Stomach (tissue), 9 donors: ENCODE measurements around the gene ATG5. TPM values are rescaled to one million over a fixed set of nuclear protein-coding genes. Genes with fewer than 3 reads are reported as not detected.
"Not testable (repeated sequence)": the region's sequence is repeated elsewhere in the genome, so short reads cannot be mapped to it uniquely, and the experiment has no call there.

Source experiments
- DNase-seq, 2 donors: peaks; one replicate each; pipeline versions ENCODE4 v3.0.0 to v3.0.0-alpha.2; 2013 to 2019
- H3K27ac ChIP-seq, 5 donors: fragments of 200-600 bp in 4 of 5; sonication (generic) in 4 of 5; one replicate each; pipeline ENCODE4 v1.5.1; 2013 to 2019; ENCODE audit warnings: mild to moderate bottlenecking in 1 of 5, moderate library complexity in 1 of 5
- H3K27me3 ChIP-seq, 3 donors: fragments of 200-600 bp; sonication (generic); one replicate each; pipeline ENCODE4 v1.5.1; 2017 to 2019; ENCODE audit warnings: mixed run types in 1 of 3
- H3K36me3 ChIP-seq, 4 donors: fragments of 200-600 bp; sonication (generic); 1 replicate in 3 of 4; 2 replicates in 1 of 4; pipeline ENCODE4 v1.5.1; 2016 to 2019
- H3K4me1 ChIP-seq, 4 donors: fragments of 200-600 bp; sonication (generic); one replicate each; pipeline ENCODE4 v1.5.1; 2016 to 2019
- H3K4me3 ChIP-seq, 4 donors: fragments of 200-600 bp; sonication (generic) in 3 of 4; one replicate each; pipeline ENCODE4 v1.5.1; 2016 to 2019; ENCODE audit warnings: mild to moderate bottlenecking in 1 of 4
- H3K9me3 ChIP-seq, 4 donors: fragments of 200-600 bp; sonication (generic); one replicate each; pipeline ENCODE4 v1.5.1; 2016 to 2019
- CTCF ChIP-seq, 7 experiments: fragments of 450-650 bp in 4 of 7; fragments of 200-600 bp in 3 of 7; sonication (generic) in 3 of 7; IDR thresholded peaks; one replicate each; pipeline ENCODE4 v1.5.1; 2016 to 2019; ENCODE audit warnings: antibody characterized with exemption in 7 of 7, control low read depth in 2 of 7, mild to moderate bottlenecking in 1 of 7
- EP300 ChIP-seq: sonication (generic); formaldehyde crosslinking; IDR thresholded peaks from one replicate; pipeline ENCODE4 v1.6.1; 2017; ENCODE audit warnings: antibody characterized with exemption
- POLR2A ChIP-seq, 4 donors: fragments of 450-650 bp; IDR thresholded peaks; one replicate each; pipeline ENCODE4 v1.6.1; 2016; ENCODE audit warnings: antibody characterized with exemption in 4 of 4, control low read depth in 2 of 4, mild to moderate bottlenecking in 1 of 4, moderate library complexity in 1 of 4
- POLR2AphosphoS5 ChIP-seq, 3 donors: sonication (generic); formaldehyde crosslinking; IDR thresholded peaks; one replicate each; pipeline ENCODE4 v1.6.1; 2016; ENCODE audit warnings: antibody characterized with exemption in 3 of 3
- WGBS, 5 donors: extraction: QIAGEN DNeasy Blood & Tissue Kit in 3 of 5; methylation state at CpG; one replicate each; pipeline versions ENCODE4 v1.1.5 to v1.1.7; 2013 to 2018; 5-methylcytosine and 5-hydroxymethylcytosine counted together
- intact Hi-C: fragments of 100-400 bp; cut with DNase I; formaldehyde crosslinking; loops from one replicate; pipeline ENCODE4 v1.15.1; 2023; ENCODE audit warnings: low total_unique reads
- polyA plus RNA-seq, 3 donors: library from polyadenylated mRNA; stranded (reverse); fragments of 200-250 nt; gene quantifications; one replicate each; pipeline ENCODE4 v1.2.3, GENCODE V29; 2013
- total RNA-seq, 5 donors: library from RNA; depleted of rRNA; stranded (reverse); fragments of >200 nt; gene quantifications; one replicate each; pipeline versions ENCODE4 v1.1.0 to v1.2.3, GENCODE V29; 2014 to 2016
- donor health status: healthy with polysubstance abuse.
- donor health status: Bipolar disorder and iron deficiency.
- donor health status: healthy.

ATG5 gene
- total and polyA plus RNA-seq, 8 donors, result 12.8 to 89.4 (median 25.5) TPM

DNA sequence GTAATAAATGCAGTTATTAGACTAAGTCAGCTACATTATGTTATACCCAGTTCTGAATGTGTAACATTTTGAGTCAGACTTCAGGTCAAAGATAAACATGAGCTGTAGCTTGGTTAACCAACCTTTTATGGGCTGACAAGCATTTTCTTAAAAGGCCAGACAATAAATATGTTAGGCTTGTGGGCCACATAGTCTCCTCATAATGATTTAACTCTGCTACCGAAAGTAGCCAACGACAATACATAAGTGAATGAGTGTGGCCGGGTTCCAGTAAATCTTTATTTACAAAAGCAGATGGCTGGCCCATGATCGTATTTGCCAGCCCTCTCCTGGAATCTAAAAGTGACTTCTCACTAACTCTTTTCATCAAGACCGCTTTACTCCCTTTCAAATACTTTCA is 49.9 kb downstream of the ATG5 start:
- no peak for TF ChIP-seq POLR2AphosphoS5 (IDR thresholded peaks at IDR 0.05)
- TF ChIP-seq POLR2A (IDR thresholded peaks at IDR 0.05), result no peak
- TF ChIP-seq CTCF (IDR thresholded peaks at IDR 0.05), result no peak
- no peak for TF ChIP-seq EP300
- intact Hi-C loops, result no loop called here
- H3K27ac ChIP-seq, result no peak overlapping the region

GRCh38 chr6:106273087-106273486 is 52.5 kb downstream of the ATG5 start:
- 60 to 71% (median 70%) methylated on average over 1 of the region's 1 CpG for WGBS, 5 donors
- TF ChIP-seq POLR2AphosphoS5 (IDR thresholded peaks at IDR 0.05) (no peak), EP300 (no peak), CTCF (IDR thresholded peaks at IDR 0.05) (no peak), POLR2A (IDR thresholded peaks at IDR 0.05) (no peak)
- Histone ChIP-seq H3K36me3 (peaks cover 0 to 25% (median 11%) of the 10 kb centered on the region in 4 donors), H3K4me1 (peaks cover 0 to 40% (median 17%) of the 10 kb centered on the region in 4 donors), H3K4me3 (no peak overlapping the region), H3K27ac (no peak overlapping the region), H3K9me3 (no peaks in the 10 kb centered on the region), H3K27me3 (no peaks in the 10 kb centered on the region)
- intact Hi-C loops, result no loop called here
- no peak for DNase-seq

More for the DNA sequence above, 49.9 kb downstream of the ATG5 start:
- Histone ChIP-seq H3K27me3 (no peaks in the 10 kb centered on the region), H3K4me1 (peaks cover 0 to 35% (median 17%) of the 10 kb centered on the region in 4 donors), H3K9me3 (no peaks in the 10 kb centered on the region), H3K4me3 (no peak overlapping the region), H3K36me3 (peaks cover 0 to 22% (median 21%) of the 10 kb centered on the region in 4 donors)
- 68 to 77% (median 73%) methylated on average over 5 of the region's 5 CpGs for WGBS, 5 donors
- peak in 1 of 2 donors; percentile 4 for DNase-seq

GRCh38 chr6:106272287-106272686 is 53.3 kb downstream of the ATG5 start:
- intact Hi-C loops, result no loop called here
- peaks cover 0 to 19% (median 4%) of the 10 kb centered on the region in 4 donors for H3K36me3 ChIP-seq
- TF ChIP-seq POLR2AphosphoS5 (IDR thresholded peaks at IDR 0.05), result no peak
- TF ChIP-seq EP300, result no peak
- TF ChIP-seq CTCF (IDR thresholded peaks at IDR 0.05), result no peak
- TF ChIP-seq POLR2A (IDR thresholded peaks at IDR 0.05), result no peak
- WGBS, 5 donors, result 81 to 96% (median 95%) methylated on average over 4 of the region's 4 CpGs
- H3K4me3 ChIP-seq, result no peak overlapping the region
- H3K9me3 ChIP-seq, result peaks cover 0 to 5% (median 0%) of the 10 kb centered on the region in 4 donors
- no peaks in the 10 kb centered on the region for H3K27me3 ChIP-seq
- H3K4me1 ChIP-seq, result peaks cover 0 to 40% (median 17%) of the 10 kb centered on the region in 4 donors
- H3K27ac ChIP-seq, result no peak overlapping the region
- no peak for DNase-seq

- no peaks in the 10 kb centered on the region for H3K27me3 ChIP-seq
- peaks cover 0 to 18% (median 4%) of the 10 kb centered on the region in 4 donors for H3K36me3 ChIP-seq
- H3K4me1 ChIP-seq, result peaks cover 0 to 40% (median 17%) of the 10 kb centered on the region in 4 donors
- no peak overlapping the region for H3K4me3 ChIP-seq
- H3K27ac ChIP-seq, result no peak overlapping the region
- no peak for TF ChIP-seq POLR2AphosphoS5 (IDR thresholded peaks at IDR 0.05)
- no peak for TF ChIP-seq CTCF (IDR thresholded peaks at IDR 0.05)
- TF ChIP-seq EP300, result no peak
- no peak for TF ChIP-seq POLR2A (IDR thresholded peaks at IDR 0.05)
- WGBS, 5 donors, result 83 to 92% (median 86%) methylated on average over 2 of the region's 2 CpGs
- H3K9me3 ChIP-seq, result peaks cover 0 to 9% (median 1%) of the 10 kb centered on the region in 4 donors
- intact Hi-C loops, result no loop called here
- no peak for DNase-seq
Observed at GRCh38 chr6:106270414-106270813, 55.1 kb downstream of the ATG5 start.

DNA sequence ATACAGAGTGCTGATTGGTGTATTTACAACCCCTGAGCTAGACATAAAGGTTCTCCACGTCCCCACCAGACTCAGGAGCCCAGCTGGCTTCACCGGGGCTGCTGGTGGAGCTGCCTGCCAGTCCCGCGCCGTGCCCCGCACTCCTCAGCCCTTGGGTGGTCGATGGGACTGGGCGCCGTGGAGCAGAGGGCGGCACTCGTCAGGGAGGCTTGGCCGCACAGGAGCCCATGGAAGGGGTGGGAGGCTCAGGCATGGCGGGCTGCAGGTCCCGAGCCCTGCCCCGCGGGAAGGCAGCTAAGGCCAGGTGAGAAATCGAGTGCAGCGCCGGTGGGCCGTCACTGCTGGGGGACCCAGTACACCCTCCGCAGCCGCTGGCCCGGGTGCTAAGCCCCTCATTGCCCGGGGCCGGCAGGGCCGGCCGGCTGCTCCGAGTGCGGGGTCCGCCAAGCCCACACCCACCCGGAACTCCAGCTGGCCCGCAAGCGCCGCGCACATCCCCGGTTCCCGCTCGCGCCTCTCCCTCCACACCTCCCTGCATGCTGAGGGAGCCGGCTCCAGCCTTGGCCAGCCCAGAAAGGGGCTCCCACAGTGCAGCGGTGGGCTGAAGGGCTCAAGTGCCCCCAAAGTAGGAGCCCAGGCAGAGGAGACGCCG is 56.2 kb downstream of the ATG5 start:
- 94 to 98% (median 96%) methylated on average over 15 to 43 of the region's 43 CpGs for WGBS, 5 donors
- DNase-seq, result not testable (repeated sequence)

DNA sequence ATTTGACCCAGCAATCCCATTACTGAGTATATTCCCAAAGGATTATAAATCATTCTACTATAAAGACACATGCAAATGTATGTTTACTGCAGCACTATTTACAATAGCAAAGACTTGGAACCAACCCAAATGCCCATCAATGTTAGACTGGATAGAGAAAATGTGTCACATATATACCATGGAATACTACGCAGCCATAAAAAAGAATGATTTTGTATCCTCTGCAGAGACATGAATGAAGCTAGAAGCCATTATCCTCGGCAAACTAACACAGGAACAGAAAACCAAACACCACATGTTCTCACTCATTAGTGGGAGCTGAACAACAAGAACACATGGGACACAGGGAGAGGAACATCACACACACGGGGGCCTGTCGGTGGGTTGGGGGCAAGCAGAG is 57.1 kb downstream of the ATG5 start:
- DNase-seq, H3K4me3 ChIP-seq, H3K27me3 ChIP-seq, intact Hi-C loops, H3K27ac ChIP-seq: not testable (repeated sequence)
- H3K36me3 ChIP-seq, result peaks cover 0 to 20% (median 4%) of the 10 kb centered on the region in 4 donors
- H3K4me1 ChIP-seq, result peaks cover 0 to 31% (median 12%) of the 10 kb centered on the region in 4 donors
- H3K9me3 ChIP-seq, result peaks cover 0 to 11% (median 2%) of the 10 kb centered on the region in 4 donors
- 94 to 99% (median 97%) methylated on average over 4 of the region's 4 CpGs for WGBS, 5 donors

More for the DNA sequence above, 56.2 kb downstream of the ATG5 start:
- intact Hi-C loops, H3K27me3 ChIP-seq, H3K27ac ChIP-seq, H3K4me3 ChIP-seq: not testable (repeated sequence)
- peaks cover 0 to 18% (median 4%) of the 10 kb centered on the region in 4 donors for H3K36me3 ChIP-seq
- H3K4me1 ChIP-seq, result peaks cover 0 to 35% (median 14%) of the 10 kb centered on the region in 4 donors
- H3K9me3 ChIP-seq, result peaks cover 0 to 11% (median 2%) of the 10 kb centered on the region in 4 donors

DNA sequence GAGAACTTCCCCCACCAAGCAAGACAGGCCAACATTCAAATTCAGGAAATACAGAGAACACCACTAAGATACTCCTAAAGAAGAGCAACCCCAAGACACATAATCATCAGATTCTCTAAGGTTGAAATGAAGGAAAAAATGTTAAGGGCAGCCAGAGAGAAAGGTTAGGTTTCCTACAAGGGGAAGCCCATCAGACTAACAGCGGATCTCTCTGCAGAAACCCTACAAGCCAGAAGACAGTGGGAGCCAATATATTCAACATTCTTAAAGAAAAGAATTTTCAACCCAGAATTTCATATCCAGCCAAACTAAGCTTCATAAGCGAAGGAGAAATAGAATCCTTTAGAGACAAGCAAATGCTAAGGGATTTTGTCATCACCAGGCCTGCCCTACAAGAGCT is 61.1 kb downstream of the ATG5 start:
- WGBS, 5 donors, result 77 to 100% (median 95%) methylated on average over 2 of the region's 2 CpGs
- H3K4me3 ChIP-seq, DNase-seq, H3K27me3 ChIP-seq, intact Hi-C loops, H3K27ac ChIP-seq: not testable (repeated sequence)
- peaks cover 0 to 18% (median 7%) of the 10 kb centered on the region in 4 donors for H3K4me1 ChIP-seq
- peaks cover 0 to 11% (median 2%) of the 10 kb centered on the region in 4 donors for H3K9me3 ChIP-seq
- peaks cover 0 to 26% (median 18%) of the 10 kb centered on the region in 4 donors for H3K36me3 ChIP-seq
